Hypothalamus (tissue), 51 donors: ENCODE measurements around the gene CNPY1.

ENCODE experiments used
- DNase-seq, 51 donors: peaks; one replicate each; lab custom pipeline; 2025; lab: John Stamatoyannopoulos, UW

CNPY1 gene

GRCh38 chr7:155469311-155470185, 76.8 kb downstream of the CNPY1 start:
- no peak for DNase-seq

GRCh38 chr7:155468785-155469148, 77.6 kb downstream of the CNPY1 start:
- DNase-seq = no peak

DNA sequence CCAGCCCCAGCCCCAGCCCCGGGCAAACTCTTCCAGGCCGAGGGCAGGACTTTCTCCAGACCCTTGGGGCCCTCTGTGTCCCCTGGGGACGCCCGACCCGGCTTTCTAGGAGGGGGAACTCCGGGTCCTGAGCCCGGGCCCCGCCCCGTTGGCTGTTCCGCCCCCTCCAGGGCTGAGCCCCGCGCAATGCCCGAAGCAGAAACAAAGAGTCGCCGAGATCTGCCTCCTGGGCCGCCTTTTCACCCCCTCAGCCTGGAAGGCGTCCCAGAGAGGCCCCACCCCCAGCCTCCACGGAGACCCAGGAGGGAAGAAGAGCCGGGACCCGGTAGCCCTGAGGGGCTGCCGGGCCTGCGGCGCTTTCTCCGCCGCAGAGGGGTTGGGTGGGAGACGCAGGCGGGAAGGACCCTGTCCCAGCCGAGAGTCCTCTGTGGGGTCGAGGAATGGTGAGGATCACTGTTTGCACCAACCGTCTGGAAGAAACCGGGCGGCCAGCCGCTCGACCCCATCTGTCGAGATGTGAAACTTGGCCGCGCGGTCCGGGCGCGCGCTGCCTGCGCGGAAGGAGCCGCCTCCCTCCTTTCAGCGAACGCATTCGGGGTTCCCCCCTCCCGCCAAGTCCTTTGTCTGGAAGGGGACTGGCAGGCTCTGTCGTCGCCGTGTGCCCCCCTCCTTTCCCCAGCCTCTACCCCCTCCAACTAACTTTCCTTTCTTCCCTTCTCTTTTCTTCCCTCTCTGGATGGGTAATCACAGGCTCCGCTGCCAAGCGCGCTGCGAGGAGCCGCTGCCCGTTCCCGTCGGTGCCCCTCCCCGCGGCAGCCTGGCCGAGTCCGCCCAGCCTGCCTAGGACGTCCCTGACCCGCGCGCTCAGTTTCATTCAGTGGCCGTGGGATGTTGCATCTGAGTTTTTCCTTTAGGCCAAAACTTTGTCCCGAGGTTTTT, 78.2 kb downstream of the CNPY1 start:
- peak in 2 of 51 donors; percentile 7 to 9 for DNase-seq

GRCh38 chr7:155466814-155467733, 79.3 kb downstream of the CNPY1 start:
- DNase-seq = no peak

DNA sequence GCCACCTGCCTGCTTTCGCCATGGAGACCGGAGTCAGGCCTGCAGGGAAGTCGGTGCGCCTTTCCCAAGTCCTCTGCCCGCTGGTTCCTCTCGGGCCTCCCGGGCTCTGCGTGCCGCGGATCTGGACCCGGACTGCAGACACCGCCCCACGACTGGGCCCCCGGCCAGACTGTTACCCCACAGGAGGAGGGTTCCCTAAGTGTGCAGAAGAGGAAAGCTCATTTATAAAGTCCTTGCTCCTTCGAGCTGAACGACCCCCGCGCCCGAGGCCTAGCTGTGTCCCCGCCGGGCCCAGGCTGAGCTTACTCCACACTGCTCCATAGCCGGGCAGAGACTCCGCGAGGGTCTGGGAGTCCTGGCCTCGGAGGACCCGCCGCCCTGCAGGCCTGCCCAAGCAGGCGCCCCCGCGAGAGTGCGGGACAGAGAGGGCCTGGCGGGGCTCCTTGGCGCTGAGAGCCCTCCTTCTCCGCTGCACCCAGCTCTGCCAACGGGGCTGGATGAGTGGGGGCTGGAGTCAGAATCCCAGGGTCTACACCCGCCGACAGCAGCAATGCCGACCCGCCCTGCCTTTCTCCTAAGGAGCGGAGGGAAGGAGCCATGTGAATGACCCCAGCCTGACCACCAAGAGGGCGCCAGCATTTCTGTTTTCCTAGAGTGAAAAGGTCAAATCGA, 80.1 kb downstream of the CNPY1 start:
- no peak for DNase-seq

DNA sequence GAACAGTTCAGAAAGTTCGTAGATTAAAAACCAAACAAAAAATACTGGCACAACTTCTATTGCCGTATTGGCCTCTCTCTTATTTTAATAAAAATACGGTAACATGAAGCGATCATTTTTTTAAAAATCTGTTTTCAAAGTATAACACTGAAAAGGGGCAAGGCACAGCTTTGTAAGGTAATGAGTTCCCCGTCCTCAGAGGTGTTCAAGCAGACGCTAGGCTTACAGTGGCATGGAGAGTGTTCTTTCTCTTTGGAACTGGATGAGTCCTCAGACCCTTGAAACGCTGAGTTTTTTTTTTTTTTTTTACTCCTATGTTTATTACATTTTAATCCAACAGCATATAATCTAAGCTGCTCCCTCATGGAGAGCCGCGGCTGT, 80.6 kb downstream of the CNPY1 start:
- DNase-seq = no peak

DNA sequence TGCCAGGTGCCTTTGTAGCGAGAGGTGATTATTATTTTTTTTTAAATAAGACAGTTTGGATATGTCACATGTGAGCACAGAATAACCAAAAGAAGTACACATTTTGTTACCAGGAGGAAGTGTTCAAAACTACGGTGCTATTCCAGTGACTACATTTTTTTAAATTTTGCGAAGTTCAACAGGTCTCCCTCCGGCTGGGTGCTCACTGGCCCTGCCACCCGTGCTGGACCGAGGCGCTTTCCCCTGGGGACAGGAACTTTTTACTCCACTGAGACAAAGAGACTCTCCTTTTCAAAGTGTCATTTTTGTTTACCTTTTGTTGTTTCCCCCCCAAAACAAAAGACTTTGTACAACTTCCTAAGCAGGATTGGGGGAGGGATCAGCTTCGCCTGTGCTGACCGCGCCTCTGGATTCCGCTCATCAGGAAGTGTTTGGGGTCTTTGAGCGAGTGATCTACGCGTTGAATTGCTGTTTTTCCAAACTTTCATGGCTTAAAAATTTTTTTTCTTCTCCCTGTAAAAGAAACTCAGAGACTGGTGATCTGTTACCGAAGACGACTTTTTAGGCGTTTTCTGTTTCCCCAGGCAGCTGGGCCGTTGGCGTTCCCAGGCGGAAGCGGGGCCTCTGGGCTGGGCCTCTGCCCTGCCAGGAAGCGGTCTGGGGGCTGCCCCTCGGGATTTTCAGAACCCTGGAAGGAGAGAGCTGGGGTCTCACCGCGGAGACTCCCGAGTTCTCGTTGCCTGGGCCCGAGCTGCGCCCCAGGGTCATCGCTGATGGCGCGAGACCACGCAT, 81.2 kb downstream of the CNPY1 start:
- DNase-seq = no peak

DNA sequence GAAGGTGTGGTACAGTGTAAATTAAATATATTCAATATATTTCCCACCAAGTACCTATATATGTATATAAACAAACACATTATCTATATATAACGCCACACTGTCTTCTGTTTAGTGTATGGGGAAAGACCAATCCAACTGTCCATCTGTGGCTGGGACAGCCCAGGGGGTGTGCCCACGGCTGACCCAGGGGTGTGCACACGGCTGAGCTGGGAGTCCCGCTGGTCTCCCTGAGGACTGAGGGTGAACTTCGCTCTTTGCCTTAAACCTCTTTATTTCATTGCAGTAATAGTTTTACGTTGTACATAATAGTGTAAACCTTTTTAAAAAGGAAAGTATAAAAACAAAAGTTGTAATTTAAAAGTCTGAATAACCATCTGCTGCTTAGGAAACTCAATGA, 82.2 kb downstream of the CNPY1 start:
- no peak for DNase-seq

- no peak for DNase-seq
Observed at GRCh38 chr7:155463114-155463811, 83.1 kb downstream of the CNPY1 start.

- no peak for DNase-seq
Observed at GRCh38 chr7:155462163-155462735, 84.1 kb downstream of the CNPY1 start.

DNA sequence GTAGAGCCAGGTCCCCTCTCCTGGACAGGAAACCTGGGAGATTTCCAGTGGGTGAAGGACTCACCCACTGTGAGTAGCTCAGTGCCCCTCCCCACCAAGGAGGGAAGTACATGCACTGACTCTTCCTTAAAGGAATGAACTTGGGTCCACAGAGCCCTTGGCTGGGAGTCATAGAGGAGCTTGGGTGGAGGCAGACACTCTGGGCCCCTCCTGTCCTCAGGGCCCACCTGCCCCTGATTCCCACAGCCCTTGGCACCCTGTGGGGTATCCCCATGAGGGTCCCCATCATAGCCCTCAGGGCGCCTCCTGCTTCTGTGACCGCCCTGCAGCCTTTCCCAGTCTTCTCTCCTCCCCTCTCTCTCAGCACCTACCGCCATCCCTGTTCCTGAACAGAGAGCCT, 84.7 kb downstream of the CNPY1 start:
- no peak for DNase-seq

DNA sequence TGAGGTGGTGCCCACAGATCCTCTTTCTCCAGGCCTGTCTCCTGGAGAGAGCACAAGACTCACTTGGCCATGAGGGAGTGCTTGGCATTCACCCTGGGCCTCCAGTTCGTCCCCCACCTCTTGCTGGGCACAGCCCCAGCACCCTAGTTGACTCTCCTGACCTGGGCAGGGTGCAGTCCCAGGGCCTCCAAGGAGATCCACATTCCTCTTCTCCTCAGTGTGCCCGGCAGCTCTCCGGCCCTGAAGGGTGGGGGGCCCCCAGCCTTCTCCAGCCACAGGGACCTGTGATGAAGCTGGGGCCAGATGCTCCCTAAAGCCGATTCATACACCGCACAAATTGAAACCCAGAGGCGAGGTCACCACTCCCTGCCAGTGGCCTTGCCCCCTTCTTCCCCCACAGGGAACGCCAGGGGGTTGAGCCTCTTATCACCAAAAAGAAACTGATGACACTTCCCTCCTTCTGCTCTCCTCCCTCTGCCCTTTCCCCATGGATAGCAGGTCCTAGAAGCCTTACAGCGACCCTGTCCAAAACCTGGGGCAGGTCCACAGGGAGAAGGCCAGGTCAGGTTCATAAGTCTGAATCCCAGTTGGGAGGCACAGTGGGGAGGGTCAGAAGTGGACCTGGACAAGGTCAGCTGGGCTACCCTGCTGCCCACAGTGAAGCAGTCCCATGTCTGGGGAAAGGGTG, 85.3 kb downstream of the CNPY1 start:
- DNase-seq = no peak

- no peak for DNase-seq
Observed at GRCh38 chr7:155459700-155460461, 86.5 kb downstream of the CNPY1 start.

DNA sequence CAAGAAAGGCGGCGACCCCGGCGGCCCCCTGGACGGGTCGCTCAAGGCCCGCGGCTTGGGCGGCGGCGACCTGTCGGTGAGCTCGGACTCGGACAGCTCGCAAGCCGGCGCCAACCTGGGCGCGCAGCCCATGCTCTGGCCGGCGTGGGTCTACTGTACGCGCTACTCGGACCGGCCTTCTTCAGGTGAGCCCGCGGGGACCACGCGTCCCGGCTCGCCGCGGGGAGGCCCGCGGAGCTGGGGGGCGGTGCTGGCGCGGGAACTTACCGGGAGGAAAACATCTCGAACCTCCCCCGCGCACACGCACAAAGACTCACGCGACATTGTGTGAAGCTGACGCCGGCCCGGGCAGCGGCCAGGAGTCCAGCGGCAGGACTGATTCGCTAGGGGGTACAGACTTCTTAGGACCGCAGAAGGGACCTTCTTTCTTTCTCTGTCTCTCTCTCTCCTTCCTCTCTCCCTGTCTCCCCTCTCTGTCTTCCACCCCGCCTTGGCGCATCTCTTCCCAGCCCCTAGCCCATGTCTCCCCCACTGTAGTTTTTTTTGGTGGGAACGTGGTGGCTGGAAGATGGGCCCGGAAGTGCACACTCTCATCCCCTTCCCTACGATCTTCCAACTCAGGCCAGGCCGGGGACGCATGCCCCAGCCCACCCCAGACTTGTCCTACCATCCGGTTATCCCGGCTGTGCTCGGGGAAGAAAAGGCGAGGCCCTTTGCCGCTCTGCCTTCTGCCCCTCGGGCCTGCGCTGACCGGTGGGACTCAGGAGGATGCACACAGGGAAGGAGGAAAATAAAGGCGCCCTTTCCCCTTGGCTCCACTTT, 87.3 kb downstream of the CNPY1 start:
- no peak for DNase-seq

DNA sequence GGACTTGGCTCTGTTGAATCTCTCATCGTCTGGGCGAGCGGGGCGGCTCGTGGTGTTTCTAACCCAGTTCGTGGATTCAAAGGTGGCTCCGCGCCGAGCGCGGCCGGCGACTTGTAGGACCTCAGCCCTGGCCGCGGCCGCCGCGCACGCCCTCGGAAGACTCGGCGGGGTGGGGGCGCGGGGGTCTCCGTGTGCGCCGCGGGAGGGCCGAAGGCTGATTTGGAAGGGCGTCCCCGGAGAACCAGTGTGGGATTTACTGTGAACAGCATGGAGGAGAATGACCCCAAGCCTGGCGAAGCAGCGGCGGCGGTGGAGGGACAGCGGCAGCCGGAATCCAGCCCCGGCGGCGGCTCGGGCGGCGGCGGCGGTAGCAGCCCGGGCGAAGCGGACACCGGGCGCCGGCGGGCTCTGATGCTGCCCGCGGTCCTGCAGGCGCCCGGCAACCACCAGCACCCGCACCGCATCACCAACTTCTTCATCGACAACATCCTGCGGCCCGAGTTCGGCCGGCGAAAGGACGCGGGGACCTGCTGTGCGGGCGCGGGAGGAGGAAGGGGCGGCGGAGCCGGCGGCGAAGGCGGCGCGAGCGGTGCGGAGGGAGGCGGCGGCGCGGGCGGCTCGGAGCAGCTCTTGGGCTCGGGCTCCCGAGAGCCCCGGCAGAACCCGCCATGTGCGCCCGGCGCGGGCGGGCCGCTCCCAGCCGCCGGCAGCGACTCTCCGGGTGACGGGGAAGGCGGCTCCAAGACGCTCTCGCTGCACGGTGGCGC, 88.1 kb downstream of the CNPY1 start, which contains the start of gene EN2:
Gene EN2, plus strand, starts transcription at position 19 of the 767 bp plus-strand sequence. Its CDS starts 249 bp downstream, at position 268.
- DNase-seq = peak in 1 of 51 donors; percentile 3
